ENCODE measurements around the gene KAZALD1.

Gene KAZALD1, protein sequence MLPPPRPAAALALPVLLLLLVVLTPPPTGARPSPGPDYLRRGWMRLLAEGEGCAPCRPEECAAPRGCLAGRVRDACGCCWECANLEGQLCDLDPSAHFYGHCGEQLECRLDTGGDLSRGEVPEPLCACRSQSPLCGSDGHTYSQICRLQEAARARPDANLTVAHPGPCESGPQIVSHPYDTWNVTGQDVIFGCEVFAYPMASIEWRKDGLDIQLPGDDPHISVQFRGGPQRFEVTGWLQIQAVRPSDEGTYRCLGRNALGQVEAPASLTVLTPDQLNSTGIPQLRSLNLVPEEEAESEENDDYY

DNA sequence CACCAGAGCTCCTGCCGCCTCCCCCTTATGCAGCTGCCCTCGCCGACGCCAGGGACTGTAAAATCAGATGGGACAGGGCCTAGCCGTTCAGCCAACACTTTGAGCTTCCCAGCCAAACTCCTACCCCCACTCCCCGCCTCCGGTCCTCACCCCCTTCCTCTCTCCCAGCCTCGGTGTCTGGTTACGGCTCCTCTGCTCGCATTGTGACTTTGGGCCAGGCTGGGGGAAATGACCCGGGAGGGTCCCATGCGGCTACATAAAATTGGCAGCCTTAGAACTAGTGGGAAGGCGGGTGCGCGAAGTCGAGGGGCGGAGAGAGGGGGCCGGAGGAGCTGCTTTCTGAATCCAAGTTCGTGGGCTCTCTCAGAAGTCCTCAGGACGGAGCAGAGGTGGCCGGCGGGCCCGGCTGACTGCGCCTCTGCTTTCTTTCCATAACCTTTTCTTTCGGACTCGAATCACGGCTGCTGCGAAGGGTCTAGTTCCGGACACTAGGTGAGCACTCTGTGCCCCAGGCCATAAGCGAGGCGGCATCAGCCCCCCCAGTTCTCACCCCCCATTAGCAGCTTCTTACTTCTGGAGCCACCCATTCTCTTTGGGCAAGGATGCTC is at the start of gene KAZALD1:
Gene KAZALD1 (plus strand): TSS at position 366 of the 608 bp plus-strand sequence. CDS start 604 bp downstream, outside the sequence.
- no peak for DNase-seq

DNA sequence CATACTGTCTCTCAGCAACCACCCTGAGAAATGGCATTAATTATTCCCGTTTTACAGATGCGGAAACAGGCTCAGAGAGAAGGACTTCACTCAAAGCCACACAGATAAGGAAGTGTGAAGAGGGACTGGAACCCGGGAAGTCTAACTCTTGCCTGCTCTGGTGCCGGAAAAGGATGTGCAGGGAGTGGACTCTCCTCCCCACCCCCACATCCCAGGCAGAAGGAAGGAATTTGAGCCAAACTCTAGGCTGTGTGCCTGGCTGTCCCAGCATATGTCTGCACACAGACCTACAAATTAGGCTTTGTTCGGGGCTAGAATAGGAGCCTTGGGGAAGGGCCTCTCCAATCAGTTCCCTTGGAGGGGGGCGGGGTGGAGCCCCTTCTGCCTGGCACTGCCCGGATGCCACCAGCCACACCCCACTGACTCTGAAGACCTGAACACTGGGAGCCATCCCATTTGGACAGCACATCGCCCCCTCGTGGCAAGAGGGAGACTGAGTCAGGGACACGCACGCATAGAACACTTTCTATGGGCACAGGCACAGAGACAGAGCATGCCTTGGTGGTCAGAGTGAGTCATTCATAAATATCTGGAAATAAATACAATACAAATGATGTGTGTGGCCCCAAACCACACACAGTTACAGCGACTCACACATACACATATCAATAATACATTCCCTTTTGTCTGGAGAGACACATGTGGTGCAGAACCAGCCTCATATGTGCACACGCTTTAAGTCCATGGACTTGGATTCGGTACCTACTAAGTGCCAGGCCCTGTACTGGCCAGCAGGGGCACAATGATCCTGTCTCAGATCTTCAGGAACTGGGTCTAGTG is 49.0 kb upstream of the KAZALD1 start:
- DNase-seq: peak; percentile 59

DNA sequence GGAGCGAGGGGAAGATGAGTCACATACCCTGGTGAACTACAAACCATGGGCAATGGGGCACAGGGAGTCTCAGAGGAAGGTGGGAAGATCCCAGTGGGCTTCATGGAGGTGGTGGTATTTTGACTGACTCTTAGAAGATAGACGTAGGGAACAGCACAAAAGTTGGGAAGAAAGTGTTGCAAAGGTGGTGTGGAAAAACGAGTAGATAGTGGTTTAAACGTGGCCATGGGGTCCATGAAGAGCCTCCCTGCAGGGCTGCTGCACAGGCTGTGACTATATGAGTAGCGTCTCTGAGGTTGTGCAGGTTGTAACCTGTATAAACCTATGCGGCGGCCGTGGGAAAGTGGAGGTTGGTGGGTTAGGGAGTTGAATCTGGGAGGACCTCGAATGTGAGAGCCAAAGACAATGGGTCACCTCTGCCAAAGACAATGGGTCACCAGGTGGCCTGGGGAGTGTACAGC is 48.4 kb upstream of the KAZALD1 start:
- DNase-seq: no peak

DNA sequence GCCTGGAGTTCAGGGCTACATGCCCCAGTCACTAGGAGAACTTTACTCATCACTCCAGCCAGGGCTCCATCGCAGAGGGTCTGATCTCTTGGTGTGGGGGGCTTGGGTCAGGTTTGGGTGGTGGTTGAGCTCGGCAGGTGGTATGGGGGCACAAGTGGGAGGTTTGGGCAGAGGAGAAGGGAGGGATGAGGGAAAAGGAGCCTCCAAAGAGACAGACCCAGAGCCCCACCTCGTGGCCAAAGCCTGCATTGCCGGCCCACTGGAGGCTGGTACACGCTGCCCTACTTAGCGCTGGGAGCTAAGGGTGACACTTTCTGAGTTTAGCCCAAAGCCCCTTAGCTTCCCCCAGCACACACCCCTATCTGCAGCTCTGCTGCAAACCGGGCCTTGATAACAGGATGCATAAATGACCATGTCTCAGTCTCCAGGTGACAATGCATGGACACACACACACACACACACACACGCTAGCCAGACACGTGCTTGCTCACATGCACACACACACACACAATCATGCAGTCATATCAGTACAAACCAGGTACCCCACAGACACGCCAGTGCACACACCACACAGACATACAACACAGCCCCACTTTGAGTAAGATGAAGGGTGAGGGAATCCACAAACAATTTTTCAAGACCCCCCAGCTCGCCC is 47.4 kb upstream of the KAZALD1 start:
- DNase-seq: peak; percentile 9

DNA sequence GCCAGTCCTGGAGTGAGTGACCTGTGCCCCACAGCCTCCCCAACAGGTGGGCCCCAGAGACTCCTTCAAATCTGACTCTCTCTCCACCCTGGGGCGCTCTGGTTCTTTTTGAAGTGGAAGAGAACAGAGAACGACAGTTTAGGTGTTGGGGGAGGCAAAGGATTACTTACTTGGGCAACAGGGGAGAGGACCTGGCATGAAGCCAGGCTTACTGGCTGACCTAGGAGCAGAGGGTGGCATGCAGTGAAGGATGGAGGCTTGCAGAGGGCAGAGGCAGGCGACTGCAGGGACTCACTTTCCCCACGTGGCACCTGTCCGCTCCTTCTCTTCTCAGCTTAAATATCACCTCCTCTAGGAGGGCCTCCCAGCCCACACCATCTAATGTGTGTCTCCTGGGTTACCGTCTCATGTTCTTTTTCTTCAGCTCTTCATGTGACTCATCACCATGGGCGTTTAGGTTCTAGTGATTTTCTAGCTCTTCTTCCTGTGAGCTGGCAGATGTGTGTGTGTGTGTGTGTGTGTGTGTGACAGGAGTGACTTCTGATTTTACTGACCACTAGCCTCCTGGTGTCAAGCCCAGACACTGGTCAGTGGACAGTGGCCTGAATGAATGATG is 46.7 kb upstream of the KAZALD1 start:
- no peak for DNase-seq

DNA sequence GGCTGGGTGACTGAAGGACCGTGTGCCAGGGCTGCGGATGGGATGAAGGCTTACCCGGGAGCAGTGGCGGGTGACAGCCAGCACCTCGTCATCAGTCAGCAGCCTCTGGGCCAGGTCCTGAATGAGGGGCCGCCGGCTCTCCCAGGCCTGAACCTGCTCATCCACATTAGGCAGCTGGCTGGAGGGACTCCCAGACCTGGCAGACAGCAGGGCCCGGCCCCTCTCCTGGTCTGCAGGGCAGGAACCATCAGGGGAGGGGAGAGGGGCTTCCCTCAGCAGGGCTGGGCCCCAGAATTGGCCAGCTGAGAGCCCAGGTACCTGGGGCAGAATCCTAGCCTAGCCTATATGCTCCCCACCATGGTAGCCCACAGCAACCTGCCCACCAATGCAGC is 46.2 kb upstream of the KAZALD1 start:
- DNase-seq: no peak

DNA sequence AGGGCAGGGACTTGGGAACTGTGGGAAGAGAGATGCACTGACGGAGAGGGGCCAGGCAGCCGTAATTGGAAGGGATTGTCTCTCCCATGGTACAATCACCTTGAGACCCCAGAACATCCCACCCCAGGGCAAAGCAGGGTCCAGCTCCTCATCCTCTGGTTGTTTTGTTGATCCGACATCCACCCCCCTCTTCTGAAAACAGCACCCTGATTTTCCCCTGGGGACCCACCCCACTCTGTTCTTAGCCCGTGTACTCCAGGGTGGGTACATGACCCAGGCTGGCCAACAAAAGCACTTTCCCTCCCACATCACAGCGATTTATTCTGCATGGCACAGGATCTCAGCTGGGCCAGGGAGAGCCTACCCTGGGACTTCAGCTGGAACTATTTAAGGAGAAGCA is 45.0 kb upstream of the KAZALD1 start:
- DNase-seq: no peak

DNA sequence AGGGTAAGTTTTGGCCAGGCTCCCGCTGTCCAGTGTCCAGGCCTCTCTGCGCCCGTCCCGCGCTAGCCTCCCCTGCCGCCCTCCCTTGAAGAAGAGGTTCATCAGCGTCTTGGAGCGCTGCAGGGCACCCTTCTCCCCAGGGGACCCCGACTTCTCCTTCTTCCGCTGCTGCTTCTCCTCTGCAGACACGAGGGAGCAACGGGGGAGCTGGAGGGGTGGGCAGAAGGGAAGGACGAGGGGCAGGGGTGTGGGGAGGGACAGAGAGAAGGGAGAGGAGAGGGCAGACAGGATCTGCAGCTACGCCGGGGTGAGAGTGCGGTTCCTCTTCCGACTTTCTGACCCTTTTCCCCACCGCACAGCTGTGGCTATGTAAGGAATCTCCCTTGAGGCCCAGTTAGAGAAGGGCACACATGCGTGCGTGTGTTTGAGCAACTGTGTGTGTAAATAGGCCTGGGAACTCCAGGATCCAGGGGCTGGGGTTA is 43.6 kb upstream of the KAZALD1 start:
- no peak for DNase-seq

DNA sequence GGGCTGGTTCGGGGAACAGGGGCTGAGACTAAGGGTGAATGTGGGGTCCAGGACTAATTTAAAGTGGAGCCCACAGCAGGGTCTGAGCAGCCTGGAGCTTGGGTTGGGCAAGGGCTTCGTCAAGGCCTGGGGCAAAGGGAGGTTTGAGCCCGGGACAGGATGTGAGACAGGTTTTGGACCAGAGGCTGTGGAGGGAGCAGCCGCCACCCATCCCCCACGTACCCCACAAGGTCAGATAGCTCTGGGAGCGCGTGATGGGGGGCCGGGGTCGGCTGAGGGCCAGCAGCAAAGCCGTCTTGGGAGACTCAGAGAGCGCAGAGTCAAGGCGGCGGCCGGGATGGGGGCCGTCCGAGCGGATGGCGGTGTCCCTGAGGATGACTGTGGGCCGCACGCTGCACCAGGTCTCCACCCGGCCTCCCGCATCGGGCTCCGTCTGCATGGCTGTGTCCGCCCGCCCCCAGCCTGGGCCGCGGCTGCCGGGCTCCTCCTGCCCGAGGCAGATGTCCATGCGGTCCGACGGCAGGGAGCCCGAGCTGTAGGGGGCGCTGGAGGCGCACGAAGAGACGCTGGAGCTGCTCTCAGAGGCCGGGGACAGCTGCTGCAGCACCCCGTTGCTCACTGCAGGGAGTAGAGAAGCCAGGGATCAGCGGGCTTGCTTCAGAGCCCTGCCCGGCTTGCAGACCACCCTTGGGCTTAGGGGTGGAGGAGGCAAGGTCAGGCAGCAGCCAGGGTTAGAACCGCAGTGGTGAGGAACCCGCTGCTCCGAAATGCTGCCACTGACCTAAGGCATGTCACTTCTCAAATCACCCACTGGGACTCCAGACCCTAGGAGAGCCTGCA is 43.0 kb upstream of the KAZALD1 start:
- DNase-seq: peak; percentile 46

DNA sequence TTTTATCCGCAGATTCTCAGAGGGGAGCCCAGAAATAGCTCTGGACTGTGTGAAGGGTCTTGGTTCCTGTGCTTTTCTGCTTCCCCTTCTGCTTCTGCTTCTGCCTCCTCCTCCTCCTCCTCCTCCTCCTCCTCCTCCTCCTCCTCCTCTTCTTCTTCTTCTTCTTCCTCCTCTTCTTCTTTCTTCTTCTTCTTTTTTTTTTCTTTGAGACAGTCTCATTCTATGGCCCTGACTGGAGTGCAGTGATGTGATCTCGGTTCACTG is 42.4 kb upstream of the KAZALD1 start:
- no peak for DNase-seq

DNA sequence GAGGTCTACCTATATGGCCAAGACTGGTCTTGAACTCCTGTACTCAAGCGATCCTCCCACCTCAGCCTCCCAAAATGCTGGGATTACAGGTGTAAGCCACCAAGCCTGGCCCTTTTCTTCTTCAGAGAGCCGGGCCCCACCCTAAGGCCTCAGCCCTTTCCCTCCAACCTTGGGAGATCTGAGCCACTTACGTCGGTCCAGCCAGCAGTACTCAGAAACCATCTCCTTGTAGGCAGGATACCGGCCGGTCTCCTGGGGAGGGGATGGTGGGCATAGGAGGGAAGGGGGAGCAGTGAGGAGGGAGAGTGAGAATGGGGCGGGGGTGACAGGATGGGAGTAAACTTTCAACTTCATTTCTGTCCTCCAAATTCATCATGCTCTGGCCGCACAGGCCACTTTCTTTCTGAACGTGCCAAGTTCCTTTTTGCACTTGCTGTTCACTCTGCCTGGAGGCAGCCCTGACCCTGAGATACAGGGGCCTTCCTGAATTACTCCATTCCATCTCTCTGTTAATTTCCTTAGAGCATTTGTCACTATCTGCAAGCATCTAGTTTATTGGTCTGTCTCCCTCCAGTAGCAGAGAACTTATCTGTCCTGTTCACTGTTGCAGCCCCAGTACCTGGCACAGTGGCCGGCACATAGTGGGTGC is 41.2 kb upstream of the KAZALD1 start:
- no peak for DNase-seq

DNA sequence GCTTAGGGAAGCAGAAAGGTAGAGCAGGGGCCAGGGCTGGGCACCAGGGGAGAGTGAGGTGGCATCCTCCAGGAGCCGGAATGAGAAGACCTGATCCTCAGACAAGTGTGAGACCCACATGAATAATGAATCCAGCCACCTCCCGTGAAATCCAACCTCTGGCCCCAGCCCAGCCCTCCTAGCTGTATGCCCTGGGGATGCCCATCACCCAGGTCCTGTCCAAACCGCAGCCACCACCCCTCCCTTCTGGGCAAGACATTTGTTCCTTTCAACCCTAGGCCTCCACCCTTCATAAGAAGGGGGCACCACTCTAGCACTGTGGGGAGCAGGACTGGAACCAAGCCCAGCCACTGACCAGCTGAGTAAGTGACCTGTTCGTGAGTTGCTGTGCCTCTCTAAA is 40.5 kb upstream of the KAZALD1 start:
- no peak for DNase-seq

DNA sequence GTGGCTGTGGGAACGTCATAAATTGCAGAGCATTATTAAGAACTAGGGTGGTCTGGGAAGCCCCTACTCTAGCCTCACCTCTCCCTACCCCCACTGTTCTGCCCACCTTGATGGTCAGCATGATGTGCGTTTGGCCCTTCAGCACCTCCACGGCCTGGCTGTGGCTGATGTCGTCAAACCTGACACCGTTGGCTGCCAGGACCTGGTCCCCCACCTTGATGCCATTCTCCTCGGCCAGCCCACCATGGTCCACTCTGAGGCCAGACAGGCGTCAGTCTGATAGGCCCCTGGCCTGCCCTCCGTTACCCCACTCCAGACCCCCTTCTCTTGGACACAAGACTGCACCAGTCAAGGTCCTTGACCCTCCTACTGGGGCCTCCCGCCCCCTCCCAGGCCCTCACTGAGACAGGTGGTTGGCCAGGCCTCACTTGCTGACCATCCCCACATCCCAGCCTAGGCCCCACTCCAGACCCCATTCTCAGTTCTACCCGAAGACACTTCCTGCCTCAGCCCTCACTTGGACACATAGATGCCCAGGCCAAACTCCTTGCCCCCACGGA is 40.0 kb upstream of the KAZALD1 start:
- DNase-seq: no peak

DNA sequence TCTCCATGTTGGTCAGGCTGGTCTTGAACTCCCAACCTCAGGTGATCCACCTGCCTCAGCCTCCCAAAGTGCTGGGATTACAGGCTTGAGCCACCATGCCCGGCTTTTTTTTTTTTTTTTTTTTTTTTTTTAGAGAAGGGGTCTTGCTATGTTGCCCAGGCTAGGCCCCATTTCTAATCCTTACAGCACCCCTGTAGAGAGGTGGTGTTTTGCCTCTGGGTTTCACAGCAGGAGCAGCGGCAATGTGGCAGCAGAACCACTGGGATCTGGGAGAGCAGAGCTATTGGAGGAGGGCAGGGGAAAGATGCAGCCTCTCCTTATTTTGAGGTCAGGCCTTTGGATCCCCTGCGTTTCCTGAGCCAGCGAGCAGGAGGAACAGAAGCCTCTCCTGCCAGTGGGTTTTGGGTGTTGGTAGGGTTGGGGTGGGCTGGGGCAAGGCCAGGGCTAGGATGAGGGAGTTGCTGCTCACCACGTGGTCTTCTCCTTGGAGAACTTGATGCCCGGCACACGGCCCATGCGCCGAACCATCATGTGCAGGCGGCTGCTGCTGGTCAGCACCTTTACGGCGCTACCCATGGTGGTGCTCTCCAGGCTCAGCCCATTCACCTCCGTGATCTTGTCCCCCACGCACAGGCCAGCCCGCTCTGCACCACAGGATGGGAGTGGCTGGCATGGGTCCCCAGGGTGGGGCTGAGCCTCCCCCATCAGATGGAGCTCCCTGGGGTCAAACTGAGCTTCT is 38.7 kb upstream of the KAZALD1 start:
- DNase-seq: no peak

DNA sequence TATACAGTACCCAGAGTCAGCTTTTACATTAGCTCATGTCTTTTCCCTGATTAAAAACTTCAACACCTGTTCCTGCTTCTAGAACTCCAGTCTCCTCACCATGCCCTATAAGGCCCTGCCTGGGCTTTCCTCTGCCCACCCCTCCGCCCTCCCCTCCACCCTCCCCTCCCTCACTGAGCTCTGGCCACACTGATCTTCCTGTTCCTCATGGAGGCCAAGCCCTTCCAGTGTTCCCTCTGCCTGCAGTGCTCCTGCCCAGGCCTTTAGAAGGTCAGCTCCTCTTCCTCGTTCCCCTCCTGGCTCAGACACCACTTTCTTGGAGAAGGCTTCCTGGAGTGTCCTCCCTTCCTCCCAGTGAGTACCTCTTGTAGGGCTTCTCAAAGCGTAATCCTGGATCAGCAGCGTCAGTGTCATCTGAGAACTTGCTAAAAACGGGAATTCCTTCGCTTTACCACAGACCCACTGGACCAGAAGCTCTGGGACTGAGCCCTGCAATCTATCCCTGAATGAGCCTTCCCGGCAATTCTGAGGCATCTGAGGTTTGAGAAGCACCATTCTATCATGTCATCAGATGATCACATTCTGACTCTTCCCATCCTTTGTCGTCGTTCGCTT is 34.6 kb upstream of the KAZALD1 start:
- DNase-seq: no peak

DNA sequence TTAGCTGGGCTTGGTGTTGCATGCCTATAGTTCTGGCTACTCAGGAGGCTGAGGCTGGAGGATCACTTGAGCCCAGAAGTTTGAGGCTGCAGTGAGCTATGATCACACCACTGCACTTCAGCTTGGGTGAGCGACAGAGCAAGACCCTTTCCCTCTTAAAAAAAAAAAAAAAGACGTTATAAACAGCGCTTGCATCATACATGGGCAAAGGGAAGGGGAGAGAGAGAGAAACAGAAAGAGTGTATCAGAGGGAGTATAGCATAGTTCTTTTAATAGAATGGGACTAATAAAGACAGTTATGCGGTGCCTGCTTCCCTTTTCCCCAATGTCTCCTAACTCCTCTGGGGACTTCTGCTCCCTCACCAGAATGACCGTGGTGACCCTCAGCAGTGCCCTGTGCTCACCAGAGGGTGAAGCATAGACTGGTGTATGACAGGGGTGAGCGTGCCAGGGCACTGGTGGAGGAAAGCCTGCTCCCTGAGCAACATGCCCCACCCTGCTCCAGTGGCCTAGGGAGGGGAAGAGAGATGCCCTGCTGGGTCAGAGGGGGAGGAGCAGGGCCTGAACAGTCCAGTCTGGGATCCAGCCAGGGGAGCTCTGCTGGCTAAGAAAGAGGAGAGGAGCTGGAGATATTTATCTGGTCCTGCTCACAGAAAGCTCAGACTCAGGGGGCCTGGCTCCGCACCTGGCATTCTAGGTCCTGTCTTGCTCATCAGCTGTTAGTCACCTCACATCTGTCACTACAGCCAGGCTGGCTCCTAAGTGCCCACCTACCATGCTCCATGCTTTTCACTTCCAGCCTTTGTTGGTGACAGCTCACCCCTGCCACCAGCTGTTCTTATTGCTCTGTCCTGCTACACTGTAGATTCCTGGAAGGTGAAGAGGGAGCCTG is 33.1 kb upstream of the KAZALD1 start:
- no peak for DNase-seq

DNA sequence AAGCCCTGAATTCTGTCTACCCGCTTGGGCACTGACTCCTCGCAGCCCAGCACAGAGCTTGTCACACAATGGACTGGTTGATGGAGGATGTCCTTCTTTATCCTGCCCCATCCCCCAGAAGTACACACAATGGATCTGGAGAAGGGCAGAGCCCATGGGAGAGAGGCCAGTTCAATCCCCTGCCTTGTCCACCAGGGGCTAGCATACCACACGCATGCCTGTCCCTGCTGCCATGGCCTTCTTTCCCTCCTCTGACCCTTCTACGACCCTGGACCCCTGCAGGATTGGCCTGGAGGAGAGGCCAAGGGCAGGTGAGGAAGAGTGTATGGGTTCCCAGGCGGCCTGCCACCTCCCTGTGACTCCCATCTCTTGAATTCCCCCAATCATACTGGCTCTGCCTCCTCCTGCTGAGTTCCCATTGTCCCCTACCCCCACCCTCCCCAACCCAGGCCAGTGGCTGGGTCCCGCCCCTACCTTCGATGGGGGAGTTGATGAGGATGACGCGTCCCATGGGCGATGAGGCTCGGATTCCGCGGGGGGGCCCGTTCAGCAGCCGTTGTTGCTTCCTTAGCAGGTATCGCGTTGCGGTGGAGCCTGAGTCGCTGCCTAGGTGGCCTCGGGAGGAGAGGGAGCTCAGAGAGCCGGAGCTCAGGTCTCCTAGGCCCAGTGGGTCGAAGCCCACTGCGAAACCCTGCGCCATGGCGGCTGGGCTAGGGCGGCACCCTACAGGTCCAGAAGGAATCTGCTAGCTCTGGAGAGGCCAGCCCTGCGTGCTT is 32.1 kb upstream of the KAZALD1 start:
- DNase-seq: no peak
